Activated CD8-positive, alpha-beta memory T cell treated with anti-CD3 and anti-CD28 coated beads for 48 hours (primary cell): ENCODE results near the gene PSMB1.
"Not testable (repeated sequence)": the region's sequence is repeated elsewhere in the genome, so short reads cannot be mapped to it uniquely, and the experiment has no call there.

Experiments used
- DNase-seq, 3 experiments: peaks; one replicate each; pipeline ENCODE4 v3.0.0-alpha.2; 2020; ENCODE audit warnings: low read depth in 2 of 3, low spot score in 2 of 3

The PSMB1 gene

GRCh38 chr6:170504479-170504878 is 48.6 kb downstream of the PSMB1 start:
- DNase-seq, result no peak

GRCh38 chr6:170503414-170503761 is 49.7 kb downstream of the PSMB1 start:
- no peak for DNase-seq

- not testable (repeated sequence) for DNase-seq
Measured at GRCh38 chr6:170502733-170503413, 50.2 kb downstream of the PSMB1 start.

GRCh38 chr6:170502268-170502667 is 50.8 kb downstream of the PSMB1 start:
- DNase-seq, result not testable (repeated sequence)

GRCh38 chr6:170500955-170501590 is 52.0 kb downstream of the PSMB1 start:
- DNase-seq, result no peak

GRCh38 chr6:170497841-170498301 is 55.2 kb downstream of the PSMB1 start:
- no peak for DNase-seq

- DNase-seq, result no peak
Measured at GRCh38 chr6:170493354-170493753, 59.8 kb downstream of the PSMB1 start.

- no peak for DNase-seq
Measured at GRCh38 chr6:170490259-170490658, 62.8 kb downstream of the PSMB1 start.

- no peak for DNase-seq
Measured at GRCh38 chr6:170489836-170490235, 63.3 kb downstream of the PSMB1 start.

GRCh38 chr6:170487707-170488329 is 65.3 kb downstream of the PSMB1 start:
- no peak for DNase-seq

GRCh38 chr6:170485159-170485558 is 67.9 kb downstream of the PSMB1 start:
- DNase-seq, result no peak
